Effector memory CD4-positive, alpha-beta T cell (primary cell): ENCODE measurements around the gene KIF16B.

ENCODE experiments used
- DNase-seq, 3 donors: peaks; one replicate each; pipeline ENCODE4 v3.0.0-alpha.2; 2020
- H3K27ac ChIP-seq: 2 replicates; pipeline ENCODE4 v1.7.0; 2013; ENCODE audit warnings: mild to moderate bottlenecking, low read length, moderate library complexity; ENCODE audit not compliant: insufficient read depth, poor library complexity, severe bottlenecking
- H3K27me3 ChIP-seq: replicated peaks from 2 replicates; pipeline ENCODE4 v1.7.0; 2013; ENCODE audit warnings: mild to moderate bottlenecking, low read length; ENCODE audit not compliant: insufficient read depth, control insufficient read depth, poor library complexity, severe bottlenecking
- H3K36me3 ChIP-seq: 2 replicates; pipeline ENCODE4 v1.7.0; 2013; ENCODE audit warnings: mild to moderate bottlenecking, low read length, moderate library complexity; ENCODE audit not compliant: control insufficient read depth, insufficient read depth
- H3K4me1 ChIP-seq: 2 replicates; pipeline ENCODE4 v1.7.0; 2013; ENCODE audit warnings: low read length, mild to moderate bottlenecking; ENCODE audit not compliant: control insufficient read depth, insufficient read depth, poor library complexity, severe bottlenecking
- H3K4me3 ChIP-seq: 2 replicates; pipeline ENCODE4 v1.7.0; 2013; ENCODE audit warnings: low read length, low read depth, mild to moderate bottlenecking; ENCODE audit not compliant: insufficient read depth, poor library complexity, severe bottlenecking
- H3K9me3 ChIP-seq: 2 replicates; pipeline ENCODE4 v1.7.0; 2013; ENCODE audit warnings: mild to moderate bottlenecking, low read length, moderate library complexity; ENCODE audit not compliant: control insufficient read depth
- total RNA-seq, 3 donors: gene quantifications; one replicate each; lab custom pipeline; 2026; lab: John Stamatoyannopoulos, UW

KIF16B gene, protein sequence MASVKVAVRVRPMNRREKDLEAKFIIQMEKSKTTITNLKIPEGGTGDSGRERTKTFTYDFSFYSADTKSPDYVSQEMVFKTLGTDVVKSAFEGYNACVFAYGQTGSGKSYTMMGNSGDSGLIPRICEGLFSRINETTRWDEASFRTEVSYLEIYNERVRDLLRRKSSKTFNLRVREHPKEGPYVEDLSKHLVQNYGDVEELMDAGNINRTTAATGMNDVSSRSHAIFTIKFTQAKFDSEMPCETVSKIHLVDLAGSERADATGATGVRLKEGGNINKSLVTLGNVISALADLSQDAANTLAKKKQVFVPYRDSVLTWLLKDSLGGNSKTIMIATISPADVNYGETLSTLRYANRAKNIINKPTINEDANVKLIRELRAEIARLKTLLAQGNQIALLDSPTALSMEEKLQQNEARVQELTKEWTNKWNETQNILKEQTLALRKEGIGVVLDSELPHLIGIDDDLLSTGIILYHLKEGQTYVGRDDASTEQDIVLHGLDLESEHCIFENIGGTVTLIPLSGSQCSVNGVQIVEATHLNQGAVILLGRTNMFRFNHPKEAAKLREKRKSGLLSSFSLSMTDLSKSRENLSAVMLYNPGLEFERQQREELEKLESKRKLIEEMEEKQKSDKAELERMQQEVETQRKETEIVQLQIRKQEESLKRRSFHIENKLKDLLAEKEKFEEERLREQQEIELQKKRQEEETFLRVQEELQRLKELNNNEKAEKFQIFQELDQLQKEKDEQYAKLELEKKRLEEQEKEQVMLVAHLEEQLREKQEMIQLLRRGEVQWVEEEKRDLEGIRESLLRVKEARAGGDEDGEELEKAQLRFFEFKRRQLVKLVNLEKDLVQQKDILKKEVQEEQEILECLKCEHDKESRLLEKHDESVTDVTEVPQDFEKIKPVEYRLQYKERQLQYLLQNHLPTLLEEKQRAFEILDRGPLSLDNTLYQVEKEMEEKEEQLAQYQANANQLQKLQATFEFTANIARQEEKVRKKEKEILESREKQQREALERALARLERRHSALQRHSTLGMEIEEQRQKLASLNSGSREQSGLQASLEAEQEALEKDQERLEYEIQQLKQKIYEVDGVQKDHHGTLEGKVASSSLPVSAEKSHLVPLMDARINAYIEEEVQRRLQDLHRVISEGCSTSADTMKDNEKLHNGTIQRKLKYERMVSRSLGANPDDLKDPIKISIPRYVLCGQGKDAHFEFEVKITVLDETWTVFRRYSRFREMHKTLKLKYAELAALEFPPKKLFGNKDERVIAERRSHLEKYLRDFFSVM (N-terminal part only)
- 19.7 to 36.0 (median 31.1) reads per million in 3 donors for total RNA-seq

- DNase-seq = peak; percentile 57 to 78 (median 73)
- H3K4me3 ChIP-seq = peak within 1 kb of the TSS; percentile 72
- H3K36me3 ChIP-seq = no peaks in the 10 kb centered on the region
- no peaks in the 10 kb centered on the region for H3K9me3 ChIP-seq
- H3K27me3 ChIP-seq = no peaks in the 10 kb centered on the region
- H3K4me1 ChIP-seq = peaks cover 7% of the 10 kb centered on the region
- H3K27ac ChIP-seq = peak within 1 kb of the TSS; percentile 3
Measured at GRCh38 chr20:16573001-16573965, at the start of gene KIF16B. Gene KIF16B (minus strand): TSS chr20:16573448. CDS start chr20:16573275, 173 bp downstream.

DNA sequence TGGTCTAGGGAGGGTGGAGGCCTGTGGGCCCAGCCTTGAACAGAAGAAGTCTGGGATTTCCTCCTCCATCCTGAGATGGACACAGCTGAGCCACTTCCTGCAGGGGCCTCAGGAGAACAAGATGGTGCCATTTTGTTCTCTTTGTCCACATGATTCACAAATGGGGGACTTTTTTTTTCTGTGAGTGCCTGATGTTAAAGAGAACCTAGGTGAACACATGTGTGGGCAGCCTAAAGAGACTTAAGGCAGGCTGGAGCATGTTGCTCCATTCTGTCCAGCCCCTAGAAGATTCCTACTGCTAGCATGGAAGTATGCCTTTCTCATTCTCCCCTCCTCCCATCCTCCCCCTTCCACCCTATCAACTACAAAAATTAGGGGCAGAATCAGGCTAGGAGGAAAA is 49.3 kb upstream of the KIF16B start:
- Histone ChIP-seq H3K4me3 (no peak overlapping the region), H3K27me3 (no peaks in the 10 kb centered on the region), H3K36me3 (no peaks in the 10 kb centered on the region), H3K4me1 (no peaks in the 10 kb centered on the region), H3K27ac (no peak overlapping the region), H3K9me3 (no peaks in the 10 kb centered on the region)
- no peak for DNase-seq

DNA sequence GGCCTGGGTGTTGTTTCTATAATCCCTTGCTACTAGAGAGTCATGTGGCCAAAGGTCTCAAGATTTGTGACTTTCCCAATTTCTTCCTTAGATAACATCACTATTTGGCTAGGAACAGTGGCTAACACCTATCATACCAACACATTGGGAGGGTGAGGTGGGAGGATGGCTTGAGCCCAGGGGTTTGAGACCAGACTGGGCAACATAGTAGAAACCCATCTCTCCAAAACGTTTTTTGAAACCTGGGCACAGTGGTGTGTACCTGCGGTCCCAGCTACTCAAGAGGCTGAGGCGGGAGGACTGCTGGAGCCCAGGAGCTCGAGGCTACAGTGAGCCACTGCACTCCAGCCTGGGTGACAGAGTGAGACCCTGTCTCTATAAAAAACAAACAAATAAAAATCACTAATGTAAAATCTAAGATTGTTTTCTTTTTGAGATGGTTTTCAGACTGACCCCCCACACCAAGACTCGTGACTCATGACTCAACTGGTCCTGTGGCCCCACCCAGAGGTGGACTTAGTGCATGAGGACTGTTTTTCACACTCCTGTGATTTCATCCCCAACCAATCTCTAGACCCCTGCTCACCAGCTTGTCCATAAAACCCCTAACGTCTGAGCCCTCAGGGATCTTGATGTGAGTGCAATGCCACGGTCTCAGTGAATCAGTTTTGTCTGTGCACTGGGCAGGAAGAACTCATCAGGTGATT is 48.3 kb upstream of the KIF16B start:
- no peak for DNase-seq
- Histone ChIP-seq H3K4me1 (no peaks in the 10 kb centered on the region), H3K4me3 (no peak overlapping the region), H3K9me3 (no peaks in the 10 kb centered on the region), H3K27ac (no peak overlapping the region), H3K36me3 (no peaks in the 10 kb centered on the region), H3K27me3 (no peaks in the 10 kb centered on the region)

GRCh38 chr20:16620961-16621360 is 47.7 kb upstream of the KIF16B start:
- H3K36me3 ChIP-seq = no peaks in the 10 kb centered on the region
- no peak overlapping the region for H3K4me3 ChIP-seq
- no peaks in the 10 kb centered on the region for H3K27me3 ChIP-seq
- no peaks in the 10 kb centered on the region for H3K4me1 ChIP-seq
- H3K27ac ChIP-seq = no peak overlapping the region
- H3K9me3 ChIP-seq = no peaks in the 10 kb centered on the region
- DNase-seq = no peak

- H3K4me3 ChIP-seq = no peak overlapping the region
Measured at GRCh38 chr20:16619953-16620352, 46.7 kb upstream of the KIF16B start.

DNA sequence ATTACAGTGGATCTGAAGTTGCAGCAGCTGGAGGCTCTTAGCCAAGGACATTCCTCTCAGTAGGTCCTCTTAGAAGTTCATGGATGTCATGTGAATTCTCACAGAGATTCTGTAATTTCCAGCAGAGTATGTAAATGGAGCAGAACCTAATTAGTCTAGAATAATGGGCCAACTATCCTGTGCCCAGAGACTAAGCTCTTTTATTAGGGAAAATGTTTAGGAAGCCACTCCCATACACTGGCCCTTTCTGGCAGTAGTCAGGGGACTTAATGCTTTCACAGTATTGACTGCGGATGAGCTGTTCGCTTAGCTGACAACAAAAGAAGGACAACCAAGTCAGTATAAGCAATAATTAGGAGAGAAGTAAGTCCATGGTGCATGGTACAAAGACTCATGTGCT is 43.8 kb upstream of the KIF16B start:
- no peaks in the 10 kb centered on the region for H3K36me3 ChIP-seq
- H3K27me3 ChIP-seq = no peaks in the 10 kb centered on the region
- no peak overlapping the region for H3K27ac ChIP-seq
- DNase-seq = no peak
- H3K4me1 ChIP-seq = no peaks in the 10 kb centered on the region
- H3K9me3 ChIP-seq = no peaks in the 10 kb centered on the region
- H3K4me3 ChIP-seq = no peak overlapping the region

More at GRCh38 chr20:16619953-16620352, 46.7 kb upstream of the KIF16B start:
- no peaks in the 10 kb centered on the region for H3K9me3 ChIP-seq
- no peak overlapping the region for H3K27ac ChIP-seq
- H3K4me1 ChIP-seq = no peaks in the 10 kb centered on the region
- H3K36me3 ChIP-seq = no peaks in the 10 kb centered on the region
- no peaks in the 10 kb centered on the region for H3K27me3 ChIP-seq
- DNase-seq = no peak

DNA sequence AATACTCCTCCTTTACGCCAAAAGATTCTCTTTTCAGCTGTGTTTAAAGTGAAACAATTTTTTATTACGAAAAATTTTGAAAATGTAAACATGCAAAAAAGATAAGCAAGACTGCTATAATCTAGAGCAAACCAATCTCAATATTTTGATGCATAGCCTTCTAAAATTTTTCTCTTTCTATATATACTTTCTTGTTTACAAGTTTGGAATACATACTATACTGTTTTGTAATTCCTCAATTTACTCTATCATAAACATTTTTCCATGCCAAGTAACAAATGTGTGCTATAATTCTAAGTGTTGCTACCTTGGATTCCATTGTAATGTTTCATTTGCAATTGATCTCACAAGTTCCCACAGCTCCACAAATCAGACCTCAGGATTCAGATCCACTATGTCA is 43.1 kb upstream of the KIF16B start:
- Histone ChIP-seq H3K4me3 (no peak overlapping the region), H3K27ac (no peak overlapping the region), H3K9me3 (no peaks in the 10 kb centered on the region), H3K36me3 (no peaks in the 10 kb centered on the region), H3K27me3 (no peaks in the 10 kb centered on the region), H3K4me1 (no peaks in the 10 kb centered on the region)
- no peak for DNase-seq

DNA sequence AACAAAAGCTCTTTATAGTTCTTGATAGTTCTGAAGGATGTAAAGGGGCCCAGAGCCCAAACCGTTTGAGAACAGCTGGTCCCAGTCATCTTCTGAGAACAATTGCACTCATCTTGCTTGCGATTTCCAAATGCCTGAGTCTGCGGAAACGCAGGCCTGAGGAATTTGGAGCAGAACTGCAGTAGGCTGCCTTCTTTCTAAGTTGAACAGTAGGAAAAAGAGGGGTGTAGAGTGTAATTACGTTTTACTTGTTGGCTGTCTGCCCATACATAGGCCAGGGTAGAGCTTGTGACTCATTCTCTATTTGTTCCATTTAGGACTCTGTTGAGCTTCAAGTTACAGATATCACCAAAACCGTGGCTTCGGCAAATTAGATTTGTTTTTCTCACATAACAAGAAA is 42.0 kb upstream of the KIF16B start:
- no peaks in the 10 kb centered on the region for H3K4me1 ChIP-seq
- H3K4me3 ChIP-seq = no peak overlapping the region
- H3K36me3 ChIP-seq = no peaks in the 10 kb centered on the region
- no peaks in the 10 kb centered on the region for H3K9me3 ChIP-seq
- no peak overlapping the region for H3K27ac ChIP-seq
- no peak for DNase-seq
- no peaks in the 10 kb centered on the region for H3K27me3 ChIP-seq
